ENCODE measurements around the gene SNPH.
A peak's percentile ranks its signal among the peaks of the same experiment; 100 is the strongest.

The SNPH gene

GRCh38 chr20:1327827-1328679 is 62.0 kb downstream of the SNPH start:
- no peak for DNase-seq
- no peak for TF ChIP-seq CTCF (IDR thresholded peaks at IDR 0.05)
- peaks cover 2% of the 10 kb centered on the region for H3K27me3 Mint-ChIP-seq (ENCODE audit: low read depth, poor library complexity)
- peak overlapping the region; percentile 60 for H3K4me3 Mint-ChIP-seq
- H3K9me3 Mint-ChIP-seq, result no peaks in the 10 kb centered on the region
- H3K36me3 Mint-ChIP-seq (ENCODE audit: low read depth), result peaks cover 29% of the 10 kb centered on the region
- H3K4me1 Mint-ChIP-seq, result peaks cover 17% of the 10 kb centered on the region
- H3K27ac Mint-ChIP-seq, result peak overlapping the region; percentile 80

DNA sequence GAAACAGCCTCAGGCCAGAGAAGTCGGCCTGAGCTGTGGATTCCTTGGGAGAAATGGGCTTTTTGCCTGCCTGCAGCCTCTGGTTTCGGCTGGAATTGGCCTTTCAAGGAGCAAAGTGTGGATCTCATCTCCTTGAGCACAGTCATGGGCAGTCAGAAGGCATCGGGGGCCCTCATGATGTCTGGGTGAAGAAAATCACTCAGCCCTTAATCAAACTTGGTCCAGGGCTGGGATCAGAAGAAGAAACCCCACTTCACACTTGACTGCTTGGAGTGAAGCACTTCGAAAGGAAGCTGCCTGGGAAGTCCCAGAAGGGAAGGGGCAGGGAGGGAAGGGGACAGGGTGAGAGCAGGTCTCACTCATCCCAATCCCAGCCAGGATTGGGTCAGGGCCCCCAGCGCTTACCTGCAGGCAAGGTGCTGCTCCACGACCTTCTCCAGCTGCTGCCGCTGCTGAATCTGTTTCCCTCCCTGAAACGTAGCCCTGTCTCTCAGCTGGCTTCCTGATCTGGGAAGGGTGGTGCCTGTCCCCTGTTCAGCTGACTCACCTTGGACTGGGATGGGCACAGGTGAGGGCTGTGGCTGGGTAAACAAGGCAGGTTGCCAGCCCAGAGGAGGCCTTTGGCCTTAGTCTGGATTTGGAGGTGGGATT is 62.7 kb downstream of the SNPH start, which contains the start of gene SDCBP2:
Gene SDCBP2, minus strand, starts transcription at position 460 of the 651 bp plus-strand sequence. CDS start 8,723 bp downstream, outside the sequence.
- Mint-ChIP-seq H3K4me1 (peaks cover 12% of the 10 kb centered on the region), H3K27ac (peak within 1 kb of the TSS; percentile 80), H3K27me3 (ENCODE audit: low read depth, poor library complexity) (peaks cover 2% of the 10 kb centered on the region), H3K4me3 (peak within 1 kb of the TSS; percentile 60), H3K9me3 (no peaks in the 10 kb centered on the region), H3K36me3 (ENCODE audit: low read depth) (peaks cover 36% of the 10 kb centered on the region)
- no peak for DNase-seq
- TF ChIP-seq CTCF (IDR thresholded peaks at IDR 0.05), result no peak

- Mint-ChIP-seq H3K4me3 (no peak overlapping the region), H3K4me1 (peaks cover 12% of the 10 kb centered on the region), H3K27ac (peak overlapping the region; percentile 9), H3K27me3 (ENCODE audit: low read depth, poor library complexity) (peaks cover 2% of the 10 kb centered on the region), H3K36me3 (ENCODE audit: low read depth) (peaks cover 47% of the 10 kb centered on the region), H3K9me3 (no peaks in the 10 kb centered on the region)
- no peak for TF ChIP-seq CTCF (IDR thresholded peaks at IDR 0.05)
- DNase-seq, result no peak
These were observed 64.2 kb downstream of the SNPH start for GRCh38 chr20:1330075-1330830.

DNA sequence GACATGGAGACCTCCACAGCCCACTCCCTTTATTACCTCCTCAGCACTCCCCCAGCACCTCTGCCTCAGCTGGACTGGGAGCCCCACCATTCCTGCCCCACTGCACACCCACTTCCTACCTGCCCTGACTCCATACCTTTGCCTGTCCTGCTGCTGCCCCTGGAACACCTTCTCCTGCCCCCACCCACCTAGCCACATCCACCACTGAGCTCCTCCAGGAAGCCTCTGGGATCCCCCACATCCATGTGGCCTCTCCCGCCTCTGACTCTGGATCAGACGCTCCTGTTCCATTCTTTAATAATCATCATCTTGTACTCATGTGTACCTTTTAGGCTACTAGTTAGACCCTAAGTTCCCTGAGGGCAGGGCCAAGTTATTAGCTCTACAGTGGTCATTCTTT is 65.0 kb downstream of the SNPH start:
- Mint-ChIP-seq H3K4me3 (no peak overlapping the region), H3K9me3 (no peaks in the 10 kb centered on the region), H3K4me1 (peaks cover 12% of the 10 kb centered on the region), H3K27ac (no peak overlapping the region), H3K27me3 (ENCODE audit: low read depth, poor library complexity) (peaks cover 2% of the 10 kb centered on the region), H3K36me3 (ENCODE audit: low read depth) (peaks cover 47% of the 10 kb centered on the region)
- DNase-seq, result no peak
- TF ChIP-seq CTCF (IDR thresholded peaks at IDR 0.05), result no peak

DNA sequence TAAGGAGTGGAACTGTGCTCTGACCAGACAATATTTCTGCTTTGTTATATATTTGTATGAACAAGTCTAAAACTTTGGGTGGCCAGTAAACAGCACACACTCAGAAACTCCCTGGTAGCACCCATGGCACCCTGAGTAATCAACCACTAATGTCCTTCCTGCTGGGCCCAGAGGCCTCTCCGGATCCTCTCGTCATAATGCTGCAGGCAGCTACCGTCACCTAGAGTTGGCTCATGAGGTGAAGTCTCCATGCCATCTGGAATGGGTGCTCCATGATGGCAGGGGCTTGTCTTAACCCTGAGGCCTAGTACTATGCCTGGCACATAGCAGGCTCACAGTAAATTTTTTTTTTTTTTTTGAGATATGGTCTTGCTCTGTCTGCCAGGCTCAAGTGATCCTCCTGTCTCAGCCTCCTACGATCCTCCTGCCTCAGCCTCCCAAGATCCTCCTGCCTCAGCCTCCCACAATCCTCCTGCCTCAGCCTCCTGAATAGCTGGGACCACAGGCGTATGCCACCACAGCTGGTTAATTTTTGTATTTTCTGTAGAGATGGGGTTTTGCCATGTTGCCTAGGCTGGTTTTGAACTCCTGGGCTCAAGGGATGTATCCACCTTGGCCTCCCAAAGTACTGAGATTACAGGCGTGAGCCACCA is 65.8 kb downstream of the SNPH start:
- no peak for TF ChIP-seq CTCF (IDR thresholded peaks at IDR 0.05)
- no peaks in the 10 kb centered on the region for H3K9me3 Mint-ChIP-seq
- H3K27me3 Mint-ChIP-seq (ENCODE audit: low read depth, poor library complexity), result peaks cover 2% of the 10 kb centered on the region
- no peak for DNase-seq
- no peak overlapping the region for H3K4me3 Mint-ChIP-seq
- peaks cover 47% of the 10 kb centered on the region for H3K36me3 Mint-ChIP-seq (ENCODE audit: low read depth)
- no peak overlapping the region for H3K27ac Mint-ChIP-seq
- peaks cover 12% of the 10 kb centered on the region for H3K4me1 Mint-ChIP-seq
